SK-N-SH (cell line): ENCODE data around the gene PRKRIP1. TPM values are rescaled to one million over a fixed set of nuclear protein-coding genes. Genes with fewer than 3 reads are reported as not detected.

Experiments
- CTCF ChIA-PET: fragments of 300-600, 350-600 bp; formaldehyde crosslinking; extraction: SDS; loops from one replicate; lab custom pipeline; 2021; lab: Yijun Ruan, JAX
- POLR2A ChIA-PET: fragments of 350-600 bp; sonication (Branson Sonifier 250); formaldehyde crosslinking; extraction: SDS; loops from one replicate; lab custom pipeline; 2020; ENCODE audit warnings: antibody characterized with exemption, inconsistent platforms; lab: Yijun Ruan, JAX
- DNase-seq: peaks from one replicate; pipeline ENCODE4 v3.0.0; 2012
- H2AFZ ChIP-seq: fragments of 200-600 bp; sonication (generic); 2 replicates; pipeline ENCODE4 v1.8.1; 2016; ENCODE audit warnings: antibody characterized with exemption, mild to moderate bottlenecking, low read depth
- H3F3A ChIP-seq: fragments of 200-600 bp; sonication (generic); replicated peaks from 2 replicates; pipeline ENCODE3; 2016; ENCODE audit warnings: antibody characterized with exemption, mild to moderate bottlenecking; ENCODE audit not compliant: insufficient read depth
- H3K27ac ChIP-seq, 2 experiments: fragments of 200-500 bp in 1 of 2; fragments of 200-600 bp in 1 of 2; sonication (Bioruptor generic) in 1 of 2; sonication (generic), shearing (Covaris generic) in 1 of 2; 2 replicates each; pipeline versions ENCODE4 v1.5.1 to v1.6.1; 2014 to 2016; ENCODE audit warnings: low read depth in 2 of 2, inconsistent platforms in 1 of 2, low read length in 1 of 2, mild to moderate bottlenecking in 1 of 2, mixed read lengths in 1 of 2
- H3K27me3 ChIP-seq: fragments of 200-600 bp; sonication (generic), shearing (Covaris generic); 2 replicates; pipeline ENCODE4 v1.6.1; 2016; ENCODE audit warnings: mixed run types; ENCODE audit not compliant: insufficient read depth
- H3K36me3 ChIP-seq, 2 experiments: fragments of 200-500 bp in 1 of 2; fragments of 200-600 bp in 1 of 2; sonication (Bioruptor generic) in 1 of 2; sonication (generic) in 1 of 2; replicated peaks in 1 of 2; 2 replicates each; pipeline versions ENCODE3 to v1.5.1; 2014 to 2016; ENCODE audit warnings: low read length in 1 of 2, mild to moderate bottlenecking in 1 of 2; ENCODE audit not compliant: insufficient read depth in 2 of 2, control insufficient read depth in 1 of 2
- H3K4me1 ChIP-seq, 2 experiments: fragments of 200-500 bp in 1 of 2; fragments of 200-600 bp in 1 of 2; sonication (Bioruptor generic) in 1 of 2; sonication (generic), shearing (Covaris generic) in 1 of 2; 2 replicates each; pipeline versions ENCODE4 v1.5.1 to v1.6.1; 2014 to 2016; ENCODE audit warnings: low read depth in 1 of 2, low read length in 1 of 2, mixed run types in 1 of 2; ENCODE audit not compliant: insufficient read depth in 2 of 2, control insufficient read depth in 1 of 2
- H3K4me2 ChIP-seq: fragments of 200-600 bp; sonication (generic), shearing (Covaris generic); 2 replicates; pipeline ENCODE4 v1.6.1; 2017; ENCODE audit warnings: mixed run types
- H3K4me3 ChIP-seq, 2 experiments: fragments of 200-500 bp in 1 of 2; fragments of 200-600 bp in 1 of 2; sonication (Bioruptor generic) in 1 of 2; sonication (generic), shearing (Covaris generic) in 1 of 2; 2 replicates each; pipeline versions ENCODE4 v1.5.1 to v1.8.1; 2014 to 2016; ENCODE audit warnings: low read depth in 2 of 2, inconsistent platforms in 1 of 2, low read length in 1 of 2, mild to moderate bottlenecking in 1 of 2, mixed read lengths in 1 of 2, moderate library complexity in 1 of 2
- H3K79me2 ChIP-seq: fragments of 200-600 bp; sonication (generic); 2 replicates; pipeline ENCODE4 v1.8.1; 2017; ENCODE audit warnings: mild to moderate bottlenecking; ENCODE audit not compliant: insufficient read depth
- H3K9ac ChIP-seq: fragments of 200-600 bp; sonication (generic); 2 replicates; pipeline ENCODE4 v1.6.1; 2017; ENCODE audit warnings: mixed run types
- H3K9me2 ChIP-seq: fragments of 200-600 bp; sonication (generic); 2 replicates; pipeline ENCODE4 v1.6.1; 2017; ENCODE audit warnings: mixed run types
- H3K9me3 ChIP-seq: fragments of 200-600 bp; sonication (generic); 2 replicates; pipeline ENCODE4 v1.6.1; 2017; ENCODE audit warnings: mixed run types, mild to moderate bottlenecking, moderate library complexity
- H4K20me1 ChIP-seq: fragments of 200-600 bp; sonication (generic); 2 replicates; pipeline ENCODE4 v1.6.1; 2017; ENCODE audit warnings: mild to moderate bottlenecking, mixed run types; ENCODE audit not compliant: insufficient read depth
- MEF2A ChIP-seq: IDR thresholded peaks from 2 replicates; pipeline ENCODE4 v1.4.0; 2012; ENCODE audit warnings: low read depth, borderline replicate concordance
- SIN3A ChIP-seq: IDR thresholded peaks from 2 replicates; pipeline ENCODE4 v1.6.1; 2012; ENCODE audit warnings: low read depth, mild to moderate bottlenecking, low read length, moderate library complexity, borderline replicate concordance
- TCF12 ChIP-seq: IDR thresholded peaks from 2 replicates; pipeline ENCODE4 v1.4.0; 2012
- WGBS: methylation state at CpG from one replicate; pipeline ENCODE4 v1.1.6; 2017; ENCODE audit warnings: low lambda C conversion rate; 5-methylcytosine and 5-hydroxymethylcytosine counted together
- polyA plus RNA-seq, 3 experiments: library from polyadenylated mRNA; depleted of rRNA; stranded (reverse); fragments of >200 nt; gene quantifications; 2 replicates each; pipeline ENCODE4 v1.2.3, GENCODE V29; 2012
- TF ChIP-seq, protein P1 (sequence below): fragments of 150-350 bp; IDR thresholded peaks from 2 replicates; pipeline ENCODE4 v1.6.1; 2016; ENCODE audit warnings: mild to moderate bottlenecking, low read depth, low read length
- TF ChIP-seq, protein P2 (sequence below): fragments of 200-600 bp; sonication (generic); IDR thresholded peaks from 2 replicates; pipeline ENCODE4 v1.6.1; 2017; ENCODE audit warnings: antibody characterized with exemption, mild to moderate bottlenecking, moderate library complexity
- TF ChIP-seq, protein P3 (sequence below): fragments of 150-350 bp; IDR thresholded peaks from 2 replicates; pipeline ENCODE4 v1.6.1; 2017; ENCODE audit warnings: antibody characterized with exemption, low read length, low read depth, borderline replicate concordance

PRKRIP1 gene
- polyA plus RNA-seq, 1 of the 3 experiments (the other 2 are of a cell fraction): 41.2 TPM

DNA sequence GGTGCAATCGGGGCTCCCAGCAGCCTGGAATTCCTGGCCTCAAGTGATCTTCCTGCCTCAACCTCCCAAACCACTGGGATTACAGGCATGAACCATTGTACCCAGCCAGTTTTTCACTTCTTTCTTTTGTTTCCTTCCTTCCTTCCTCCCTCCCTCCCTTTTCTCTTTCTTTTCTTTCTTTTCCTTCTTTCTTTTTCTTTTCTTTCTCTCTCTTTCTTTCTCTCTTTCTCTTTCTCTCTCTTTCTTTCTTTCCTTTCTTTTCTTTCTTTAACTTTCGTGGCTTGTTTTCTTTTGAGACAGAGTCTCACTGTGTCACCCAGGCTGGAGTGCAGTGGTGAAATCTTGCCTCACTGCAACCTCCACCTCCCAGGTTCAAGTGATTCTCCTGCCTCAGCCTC is 49.5 kb downstream of the PRKRIP1 start:
- WGBS: 76% methylated on average over 2 of the region's 2 CpGs
- no peak for DNase-seq
- Histone ChIP-seq H3K9me2 (no peaks in the 10 kb centered on the region), H3K4me1 (peaks cover 2 to 6% of the 10 kb centered on the region in 2 experiments; a peak in 1 of 4 replicates), H3K27ac (no peak overlapping the region), H3K9me3 (no peaks in the 10 kb centered on the region), H3K36me3 (peaks cover 20 to 48% of the 10 kb centered on the region in 2 experiments), H4K20me1 (no peaks in the 10 kb centered on the region), H3K4me3 (no peak overlapping the region), H3K9ac (no peak overlapping the region), H3K79me2 (peaks cover 13% of the 10 kb centered on the region), H3K4me2 (no peak overlapping the region), H3K27me3 (no peaks in the 10 kb centered on the region), H2AFZ (no peak overlapping the region), H3F3A (peaks cover 10% of the 10 kb centered on the region)
- ChIA-PET CTCF (interaction anchor here (0.6 to 2.0 kb wide), 4 partner anchors 19 to 133 kb away, joined by 3 to 4 read pairs (median 3); partner anchors contain the start of genes ALKBH4 and LRWD1), POLR2A (no interaction called here)
- TF ChIP-seq TCF12 (no peak), MEF2A (no peak)

DNA sequence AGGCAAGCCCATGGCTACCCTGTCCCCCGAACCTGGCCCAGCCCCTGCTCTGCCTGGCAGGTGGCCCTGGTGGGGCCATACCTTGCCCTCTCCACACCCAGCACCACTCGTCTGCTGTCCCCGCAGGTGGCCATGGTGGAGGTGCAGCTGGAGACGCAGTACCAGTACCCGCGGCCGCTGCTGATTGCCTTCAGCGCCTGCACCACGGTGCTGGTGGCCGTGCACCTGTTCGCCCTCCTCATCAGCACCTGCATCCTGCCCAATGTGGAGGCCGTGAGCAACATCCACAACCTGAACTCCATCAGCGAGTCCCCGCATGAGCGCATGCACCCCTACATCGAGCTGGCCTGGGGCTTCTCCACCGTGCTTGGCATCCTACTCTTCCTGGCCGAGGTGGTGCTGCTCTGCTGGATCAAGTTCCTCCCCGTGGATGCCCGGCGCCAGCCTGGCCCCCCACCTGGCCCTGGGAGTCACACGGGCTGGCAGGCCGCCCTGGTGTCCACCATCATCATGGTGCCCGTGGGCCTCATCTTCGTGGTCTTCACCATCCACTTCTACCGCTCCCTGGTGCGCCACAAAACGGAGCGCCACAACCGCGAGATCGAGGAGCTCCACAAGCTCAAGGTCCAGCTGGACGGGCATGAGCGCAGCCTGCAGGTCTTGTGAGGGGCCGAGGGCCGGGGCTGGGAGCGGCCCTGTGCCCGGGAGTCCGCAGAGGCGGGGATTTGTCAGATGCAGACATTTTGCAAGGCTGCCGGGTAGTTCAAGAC is 50.4 kb downstream of the PRKRIP1 start:
- no peak overlapping the region for H3K27ac ChIP-seq
- H3K4me1 ChIP-seq: peaks cover 0 to 10% of the 10 kb centered on the region in 2 experiments; a peak in 1 of 4 replicates
- peaks cover 20 to 44% of the 10 kb centered on the region in 2 experiments for H3K36me3 ChIP-seq
- no peaks in the 10 kb centered on the region for H3K9me2 ChIP-seq
- H4K20me1 ChIP-seq: no peaks in the 10 kb centered on the region
- no peaks in the 10 kb centered on the region for H3K9me3 ChIP-seq
- WGBS: 94% methylated on average over 36 of the region's 41 CpGs
- H3K27me3 ChIP-seq: no peaks in the 10 kb centered on the region
- DNase-seq: peak; percentile 16
- peaks cover 10% of the 10 kb centered on the region for H3F3A ChIP-seq
- ChIA-PET CTCF (interaction anchor here (0.6 to 0.7 kb wide), 2 partner anchors 21 to 134 kb away, joined by 3 read pairs; no protein-coding TSS in a partner anchor), POLR2A (no interaction called here)
- no peak overlapping the region for H3K4me3 ChIP-seq
- H3K4me2 ChIP-seq: no peak overlapping the region
- peaks cover 6% of the 10 kb centered on the region for H3K79me2 ChIP-seq
- TF ChIP-seq, protein P1, sequence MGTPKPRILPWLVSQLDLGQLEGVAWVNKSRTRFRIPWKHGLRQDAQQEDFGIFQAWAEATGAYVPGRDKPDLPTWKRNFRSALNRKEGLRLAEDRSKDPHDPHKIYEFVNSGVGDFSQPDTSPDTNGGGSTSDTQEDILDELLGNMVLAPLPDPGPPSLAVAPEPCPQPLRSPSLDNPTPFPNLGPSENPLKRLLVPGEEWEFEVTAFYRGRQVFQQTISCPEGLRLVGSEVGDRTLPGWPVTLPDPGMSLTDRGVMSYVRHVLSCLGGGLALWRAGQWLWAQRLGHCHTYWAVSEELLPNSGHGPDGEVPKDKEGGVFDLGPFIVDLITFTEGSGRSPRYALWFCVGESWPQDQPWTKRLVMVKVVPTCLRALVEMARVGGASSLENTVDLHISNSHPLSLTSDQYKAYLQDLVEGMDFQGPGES: no peak
- H3K9ac ChIP-seq: no peak overlapping the region
- H2AFZ ChIP-seq: no peak overlapping the region

DNA sequence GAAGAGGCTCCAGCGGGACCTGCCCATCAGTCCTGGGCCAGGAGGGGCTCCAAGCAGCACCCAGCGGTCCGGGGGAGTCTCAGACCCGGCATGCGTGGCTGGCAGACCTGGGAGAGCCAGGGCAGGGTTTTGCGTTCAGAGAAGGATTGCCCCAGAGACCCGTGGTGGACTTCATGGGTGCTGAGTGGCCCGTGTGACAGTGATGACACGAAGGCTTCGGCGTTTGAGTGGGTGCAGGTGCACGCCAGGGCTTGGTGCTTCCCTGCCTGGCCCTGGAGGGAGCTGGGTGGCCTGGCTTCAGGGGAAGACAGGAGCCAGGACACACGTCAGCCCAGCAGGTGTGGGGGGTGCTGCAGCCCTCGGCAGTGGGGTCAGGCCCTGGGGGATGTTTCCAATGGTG is 51.1 kb downstream of the PRKRIP1 start:
- Histone ChIP-seq H3K4me2 (no peak overlapping the region), H3K27me3 (no peaks in the 10 kb centered on the region), H3K27ac (no peak overlapping the region), H3K4me3 (no peak overlapping the region), H3F3A (peaks cover 10% of the 10 kb centered on the region), H4K20me1 (no peaks in the 10 kb centered on the region), H3K36me3 (peaks cover 20 to 37% of the 10 kb centered on the region in 2 experiments), H3K4me1 (peaks cover 0 to 10% of the 10 kb centered on the region in 2 experiments; a peak in 1 of 4 replicates), H2AFZ (no peak overlapping the region), H3K79me2 (no peaks in the 10 kb centered on the region; the same call in 1 of the 2 replicates), H3K9me3 (no peaks in the 10 kb centered on the region), H3K9ac (no peak overlapping the region), H3K9me2 (no peaks in the 10 kb centered on the region)
- ChIA-PET CTCF (interaction anchor here (0.9 to 1.0 kb wide), 2 partner anchors 9 to 35 kb away, joined by 3 read pairs; no protein-coding TSS in a partner anchor), POLR2A (no interaction called here)
- DNase-seq: no peak
- WGBS: 91% methylated on average over 11 of the region's 14 CpGs
- TF ChIP-seq, protein P2, sequence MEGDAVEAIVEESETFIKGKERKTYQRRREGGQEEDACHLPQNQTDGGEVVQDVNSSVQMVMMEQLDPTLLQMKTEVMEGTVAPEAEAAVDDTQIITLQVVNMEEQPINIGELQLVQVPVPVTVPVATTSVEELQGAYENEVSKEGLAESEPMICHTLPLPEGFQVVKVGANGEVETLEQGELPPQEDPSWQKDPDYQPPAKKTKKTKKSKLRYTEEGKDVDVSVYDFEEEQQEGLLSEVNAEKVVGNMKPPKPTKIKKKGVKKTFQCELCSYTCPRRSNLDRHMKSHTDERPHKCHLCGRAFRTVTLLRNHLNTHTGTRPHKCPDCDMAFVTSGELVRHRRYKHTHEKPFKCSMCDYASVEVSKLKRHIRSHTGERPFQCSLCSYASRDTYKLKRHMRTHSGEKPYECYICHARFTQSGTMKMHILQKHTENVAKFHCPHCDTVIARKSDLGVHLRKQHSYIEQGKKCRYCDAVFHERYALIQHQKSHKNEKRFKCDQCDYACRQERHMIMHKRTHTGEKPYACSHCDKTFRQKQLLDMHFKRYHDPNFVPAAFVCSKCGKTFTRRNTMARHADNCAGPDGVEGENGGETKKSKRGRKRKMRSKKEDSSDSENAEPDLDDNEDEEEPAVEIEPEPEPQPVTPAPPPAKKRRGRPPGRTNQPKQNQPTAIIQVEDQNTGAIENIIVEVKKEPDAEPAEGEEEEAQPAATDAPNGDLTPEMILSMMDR: no peak
- TF ChIP-seq SIN3A: no peak
- TF ChIP-seq, protein P3, sequence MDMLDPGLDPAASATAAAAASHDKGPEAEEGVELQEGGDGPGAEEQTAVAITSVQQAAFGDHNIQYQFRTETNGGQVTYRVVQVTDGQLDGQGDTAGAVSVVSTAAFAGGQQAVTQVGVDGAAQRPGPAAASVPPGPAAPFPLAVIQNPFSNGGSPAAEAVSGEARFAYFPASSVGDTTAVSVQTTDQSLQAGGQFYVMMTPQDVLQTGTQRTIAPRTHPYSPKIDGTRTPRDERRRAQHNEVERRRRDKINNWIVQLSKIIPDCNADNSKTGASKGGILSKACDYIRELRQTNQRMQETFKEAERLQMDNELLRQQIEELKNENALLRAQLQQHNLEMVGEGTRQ: no peak
